H1 (cell line): ENCODE measurements around the gene FAM186B. TPM values are rescaled to one million over a fixed set of nuclear protein-coding genes. Genes with fewer than 3 reads are reported as not detected.

Experiments
- CTCF ChIA-PET: fragments of 300-600 bp; sonication (Branson Sonifier 250); formaldehyde crosslinking; loops from one replicate; lab custom pipeline; 2021; ENCODE audit not compliant: partially characterized antibody; lab: Charles Lee
- POLR2A ChIA-PET: fragments of 300-600 bp; sonication (Branson Sonifier 250); formaldehyde crosslinking; loops from one replicate; lab custom pipeline; 2021; ENCODE audit warnings: inconsistent platforms; ENCODE audit not compliant: partially characterized antibody; lab: Charles Lee
- DNase-seq, 2 experiments: peaks; one replicate each; pipeline versions ENCODE4 v3.0.0 to v3.0.0-alpha.2; 2010 to 2022; ENCODE audit warnings: low spot score in 2 of 2, low read depth in 1 of 2, mixed read lengths in 1 of 2
- FAIRE-seq: peaks from 2 replicates; lab custom pipeline; 2011; peaks lifted over from hg19 to GRCh38; lab: Jason Lieb, UNC
- H2AFZ ChIP-seq: 2 replicates; pipeline ENCODE4 v1.8.1; 2012; ENCODE audit warnings: low read length, inconsistent platforms
- H2AK5ac ChIP-seq: 2 replicates; pipeline ENCODE4 v1.6.1; 2013; ENCODE audit warnings: low read depth, low read length
- H2BK120ac ChIP-seq: replicated peaks from 2 replicates; pipeline ENCODE3; 2013; ENCODE audit warnings: low read depth, low read length, inconsistent platforms
- H2BK12ac ChIP-seq: 2 replicates; pipeline ENCODE4 v1.6.1; 2013; ENCODE audit warnings: low read depth, low read length
- H2BK15ac ChIP-seq: 2 replicates; pipeline ENCODE4 v1.6.1; 2013; ENCODE audit warnings: low read length
- H2BK20ac ChIP-seq: 2 replicates; pipeline ENCODE4 v1.6.1; 2013; ENCODE audit warnings: low read length
- H2BK5ac ChIP-seq: 2 replicates; pipeline ENCODE4 v1.6.1; 2013; ENCODE audit warnings: low read depth, low read length
- H3K14ac ChIP-seq: 2 replicates; pipeline ENCODE4 v1.6.1; 2013; ENCODE audit warnings: inconsistent platforms; ENCODE audit not compliant: insufficient read length
- H3K18ac ChIP-seq: 2 replicates; pipeline ENCODE4 v1.6.1; 2013; ENCODE audit warnings: low read length; ENCODE audit errors: extremely low read depth
- H3K23ac ChIP-seq: 2 replicates; pipeline ENCODE4 v1.6.1; 2013; ENCODE audit warnings: inconsistent platforms; ENCODE audit not compliant: insufficient read length
- H3K23me2 ChIP-seq: 2 replicates; pipeline ENCODE4 v1.6.1; 2013; ENCODE audit warnings: low read depth, low read length
- H3K27ac ChIP-seq: 2 replicates; pipeline ENCODE4 v1.6.1; 2011; ENCODE audit warnings: low read depth, low read length, inconsistent platforms
- H3K27me3 ChIP-seq, 4 experiments: replicated peaks in 1 of 4; 1 replicate in 1 of 4; 2 replicates in 3 of 4; pipeline versions ENCODE4 v1.6.1 to v1.8.1; 2011 to 2013; ENCODE audit warnings: low read length in 3 of 4, mild to moderate bottlenecking in 3 of 4, inconsistent platforms in 2 of 4, mixed read lengths in 2 of 4, moderate library complexity in 1 of 4; ENCODE audit not compliant: control insufficient read depth in 3 of 4, insufficient read depth in 3 of 4; ENCODE audit errors: extremely low read depth in 1 of 4
- H3K36me3 ChIP-seq, 4 experiments: 2 replicates each; pipeline versions ENCODE4 v1.6.1 to v1.8.1; 2011 to 2013; ENCODE audit warnings: mild to moderate bottlenecking in 4 of 4, low read length in 3 of 4, moderate library complexity in 2 of 4, control low read depth in 1 of 4, inconsistent platforms in 1 of 4; ENCODE audit not compliant: insufficient read depth in 4 of 4, control insufficient read depth in 2 of 4
- H3K4ac ChIP-seq: replicated peaks from 2 replicates; pipeline ENCODE3; 2013; ENCODE audit warnings: low read length, low read depth, mixed read lengths, inconsistent platforms; ENCODE audit not compliant: insufficient read length
- H3K4me1 ChIP-seq, 4 experiments: replicated peaks in 1 of 4; 1 replicate in 1 of 4; 2 replicates in 3 of 4; pipeline versions ENCODE4 v1.6.1 to v1.8.1; 2011 to 2013; ENCODE audit warnings: low read length in 3 of 4, inconsistent platforms in 2 of 4, mixed read lengths in 1 of 4; ENCODE audit not compliant: insufficient read depth in 4 of 4, control insufficient read depth in 3 of 4
- H3K4me2 ChIP-seq, 2 experiments: 2 replicates each; pipeline versions ENCODE4 v1.6.1 to v1.8.1; 2011 to 2013; ENCODE audit warnings: low read depth in 2 of 2, low read length in 2 of 2, control low read depth in 1 of 2, inconsistent platforms in 1 of 2, mild to moderate bottlenecking in 1 of 2; ENCODE audit not compliant: insufficient read depth in 1 of 2
- H3K4me3 ChIP-seq, 4 experiments: fragments of 200-600, 300-600 bp in 1 of 4; sonication (generic), shearing (Covaris generic), sonication (Bioruptor Twin) in 1 of 4; 2 replicates each; pipeline versions ENCODE4 v1.5.1 to v1.8.1; 2011 to 2016; ENCODE audit warnings: low read length in 4 of 4, low read depth in 3 of 4, control low read depth in 2 of 4, inconsistent platforms in 2 of 4, mild to moderate bottlenecking in 2 of 4, mixed read lengths in 1 of 4, moderate library complexity in 1 of 4; ENCODE audit not compliant: insufficient read depth in 2 of 4; ENCODE audit errors: extremely low read depth in 1 of 4
- H3K56ac ChIP-seq: replicated peaks from 2 replicates; pipeline ENCODE3; 2013; ENCODE audit warnings: low read depth, mild to moderate bottlenecking, mixed read lengths, low read length, inconsistent platforms; ENCODE audit not compliant: insufficient read length
- H3K79me1 ChIP-seq: 2 replicates; pipeline ENCODE4 v1.6.1; 2013; ENCODE audit warnings: low read depth, low read length, control low read depth
- H3K79me2 ChIP-seq, 2 experiments: 2 replicates each; pipeline versions ENCODE4 v1.6.1 to v1.8.1; 2012 to 2013; ENCODE audit warnings: low read length in 2 of 2, mild to moderate bottlenecking in 2 of 2, inconsistent platforms in 1 of 2; ENCODE audit not compliant: insufficient read depth in 2 of 2, control insufficient read depth in 1 of 2
- H3K9ac ChIP-seq, 4 experiments: replicated peaks in 1 of 4; 1 replicate in 1 of 4; 2 replicates in 3 of 4; pipeline versions ENCODE4 v1.6.1 to v1.8.1; 2011 to 2013; ENCODE audit warnings: low read depth in 3 of 4, low read length in 3 of 4, control low read depth in 2 of 4, mild to moderate bottlenecking in 2 of 4, moderate library complexity in 2 of 4, inconsistent platforms in 1 of 4; ENCODE audit errors: extremely low read depth in 1 of 4
- H3K9me3 ChIP-seq, 2 experiments: 2 replicates each; pipeline versions ENCODE4 v1.6.1 to v1.8.1; 2012 to 2013; ENCODE audit warnings: mild to moderate bottlenecking in 2 of 2, moderate library complexity in 2 of 2, control low read depth in 1 of 2, inconsistent platforms in 1 of 2, low read depth in 1 of 2, low read length in 1 of 2, mixed read lengths in 1 of 2; ENCODE audit not compliant: insufficient read depth in 2 of 2
- H4K20me1 ChIP-seq, 2 experiments: replicated peaks in 1 of 2; 2 replicates each; pipeline versions ENCODE3 to v1.8.1; 2011 to 2013; ENCODE audit warnings: inconsistent platforms in 2 of 2, low read length in 2 of 2, mild to moderate bottlenecking in 1 of 2; ENCODE audit not compliant: insufficient read depth in 2 of 2, control insufficient read depth in 1 of 2
- H4K5ac ChIP-seq: 2 replicates; pipeline ENCODE4 v1.6.1; 2013; ENCODE audit warnings: low read length, low read depth, mixed read lengths, inconsistent platforms; ENCODE audit not compliant: insufficient read length
- H4K8ac ChIP-seq: 2 replicates; pipeline ENCODE4 v1.8.0; 2013; ENCODE audit warnings: mild to moderate bottlenecking, moderate library complexity, low read length, inconsistent platforms; ENCODE audit not compliant: insufficient read depth; ENCODE audit errors: extremely low read depth
- H4K91ac ChIP-seq: replicated peaks from 2 replicates; pipeline ENCODE3; 2013; ENCODE audit warnings: low read length, mixed read lengths, inconsistent platforms; ENCODE audit not compliant: insufficient read length
- ASH2L ChIP-seq: fragments of 200-600, 300-600 bp; sonication (generic); IDR thresholded peaks from one replicate; pipeline ENCODE4 v1.7.1; 2017; ENCODE audit warnings: low read length
- KDM4A ChIP-seq: IDR thresholded peaks from one replicate; pipeline ENCODE4 v1.7.1; 2012; ENCODE audit warnings: low read depth, mild to moderate bottlenecking, moderate library complexity, low read length, inconsistent platforms; ENCODE audit not compliant: severe bottlenecking
- NANOG ChIP-seq: IDR thresholded peaks from 2 replicates; pipeline ENCODE4 v1.6.1; 2011; ENCODE audit warnings: low read length, low read depth, mild to moderate bottlenecking, inconsistent platforms; ENCODE audit not compliant: insufficient read depth, poor library complexity, severe bottlenecking
- POLR2AphosphoS5 ChIP-seq: IDR thresholded peaks from 2 replicates; pipeline ENCODE4 v1.6.1; 2011; ENCODE audit warnings: low read depth, low read length
- RBBP5 ChIP-seq: IDR thresholded peaks from 2 replicates; pipeline ENCODE4 v1.7.1; 2012; ENCODE audit warnings: low read depth, mild to moderate bottlenecking, inconsistent platforms, low read length, moderate library complexity, borderline replicate concordance
- SIN3A ChIP-seq, 2 experiments: IDR thresholded peaks in 1 of 2; conservative IDR thresholded peaks in 1 of 2; 2 replicates each; pipeline ENCODE4 v1.6.1; 2011 to 2012; ENCODE audit warnings: low read length in 2 of 2, improper control_type of control experiment in 1 of 2, low read depth in 1 of 2, mild to moderate bottlenecking in 1 of 2
- SRF ChIP-seq: IDR thresholded peaks from 2 replicates; pipeline ENCODE4 v1.6.1; 2011; ENCODE audit warnings: mild to moderate bottlenecking, low read depth, low read length, moderate library complexity
- WGBS, 2 experiments: shearing (Covaris generic) in 1 of 2; methylation state at CpG; one replicate each; pipeline versions ENCODE4 v1.1.6 to v1.1.7; 2013 to 2015; ENCODE audit warnings: low lambda C conversion rate in 2 of 2, mixed read lengths in 2 of 2, inconsistent platforms in 1 of 2, low coverage in 1 of 2, missing lambda C conversion rate in 1 of 2; ENCODE audit not compliant: insufficient replicate concordance in 2 of 2, insufficient coverage in 1 of 2, insufficient read length in 1 of 2; ENCODE audit errors: extremely low coverage in 1 of 2, missing lambda C conversion rate in 1 of 2; 5-methylcytosine and 5-hydroxymethylcytosine counted together
- polyA plus RNA-seq, 7 experiments: library from polyadenylated mRNA; depleted of rRNA in 3 of 7; stranded (reverse) in 5 of 7; unstranded in 2 of 7; fragments of >200 nt in 5 of 7; fragments of 200-250 nt in 2 of 7; gene quantifications; 1 replicate in 5 of 7; 2 replicates in 1 of 7; 4 replicates in 1 of 7; pipeline versions ENCODE4 v1.2.1 to v1.2.3, GENCODE V29; 2011 to 2013; ENCODE audit warnings: missing spikeins in 2 of 7, mixed read lengths in 2 of 7
- total RNA-seq: library from RNA; stranded (reverse); fragmentation: NEBNext Ultra II Directional; extraction: Animal tissue kit (Norgen Biotek cat#: 25700); gene quantifications from 2 replicates; pipeline ENCODE4 v1.2.1, GENCODE V29; 2021

FAM186B gene
- total and polyA plus RNA-seq, 2 of the 8 experiments (the other 6 are each of a cell fraction or from before 2014, with no cell fraction given), result 0.12 to 0.73 TPM

DNA sequence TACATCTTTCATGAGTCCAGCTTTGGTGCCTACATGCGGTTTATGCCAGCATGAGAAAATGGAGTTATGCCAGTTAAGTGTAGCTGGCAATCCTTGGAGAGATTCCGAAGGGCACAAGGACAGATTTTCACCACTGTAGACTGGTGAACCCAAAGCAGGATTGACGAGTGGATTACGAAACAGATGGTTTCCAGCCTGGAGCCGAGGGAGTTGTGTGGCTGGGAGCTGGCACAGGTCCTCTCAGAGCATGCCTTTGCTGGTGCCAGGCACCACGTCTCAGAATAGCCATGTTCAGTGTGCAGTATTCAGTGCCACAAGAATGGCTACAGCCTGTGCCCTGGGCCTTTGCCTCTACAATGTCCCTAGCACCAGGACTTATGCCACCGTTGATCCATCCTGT, 53.4 kb downstream of the FAM186B start:
- no peak for TF ChIP-seq ASH2L
- TF ChIP-seq NANOG, result no peak
- TF ChIP-seq POLR2AphosphoS5, result no peak
- no peak for TF ChIP-seq KDM4A
- no peak for TF ChIP-seq RBBP5
- no peak for TF ChIP-seq SIN3A (conservative IDR thresholded peaks at IDR 0.05 in 1 of 2, IDR thresholded peaks at IDR 0.05 in 1 of 2; ENCODE audit: low read depth in 1 of 2, low read length in 2 of 2)
- no peak for TF ChIP-seq SRF
- H2AK5ac ChIP-seq, result no peak overlapping the region
- H3K9me3 ChIP-seq, result no peaks in the 10 kb centered on the region
- H3K27ac ChIP-seq, result no peak overlapping the region
- no peak overlapping the region for H4K8ac ChIP-seq
- no peak for FAIRE-seq
- H3K4me3 ChIP-seq, result no peak overlapping the region
- ChIA-PET CTCF (interaction anchor here (0.6 to 14.0 kb wide), 19 partner anchors 12 to 256 kb away, joined by 3 to 171 read pairs (median 9); partner anchors contain the start of genes DNAJC22, KCNH3 and MCRS1), POLR2A (interaction anchor here (1.6 to 6.7 kb wide), 2 partner anchors 8 to 14 kb away, joined by 5 to 72 read pairs; partner anchors contain the start of gene MCRS1)
- H3K79me1 ChIP-seq, result no peaks in the 10 kb centered on the region
- H3K27me3 ChIP-seq, result peaks cover 6 to 44% (median 36%) of the 10 kb centered on the region in 4 experiments
- no peak overlapping the region for H2BK20ac ChIP-seq
- peaks cover 0 to 4% (median 1%) of the 10 kb centered on the region in 4 experiments; a peak in 3 of 8 replicates for H3K36me3 ChIP-seq
- H4K20me1 ChIP-seq, result no peaks in the 10 kb centered on the region
- no peak overlapping the region for H3K18ac ChIP-seq
- H2BK120ac ChIP-seq, result no peak overlapping the region
- no peak overlapping the region for H3K56ac ChIP-seq
- no peak overlapping the region for H4K91ac ChIP-seq
- no peak overlapping the region for H3K14ac ChIP-seq
- H3K4me1 ChIP-seq, result peaks cover 0 to 14% (median 9%) of the 10 kb centered on the region in 4 experiments; a peak in 6 of 7 replicates
- no peak overlapping the region for H3K9ac ChIP-seq
- H2BK15ac ChIP-seq, result no peak overlapping the region
- H4K5ac ChIP-seq, result no peak overlapping the region
- H3K23ac ChIP-seq, result no peak overlapping the region
- 89% methylated on average over 7 of the region's 7 CpGs; no CpG with 5 or more reads in 1 of the 2 experiments for whole genome bisulfite sequencing, 2 experiments
- H3K23me2 ChIP-seq, result peaks cover 8% of the 10 kb centered on the region; the same call in 1 of the 2 replicates
- no peak for DNase-seq
- H2BK12ac ChIP-seq, result no peak overlapping the region
- no peaks in the 10 kb centered on the region for H3K79me2 ChIP-seq
- H2AFZ ChIP-seq, result no peak overlapping the region
- no peak overlapping the region for H3K4me2 ChIP-seq
- no peak overlapping the region for H2BK5ac ChIP-seq
- no peak overlapping the region for H3K4ac ChIP-seq
